ENCODE data around the gene MASTL.

MASTL gene

GRCh38 chr10:27225642-27226257, 70.6 kb downstream of the MASTL start:
- no peak for DNase-seq

GRCh38 chr10:27230022-27230421, 74.9 kb downstream of the MASTL start:
- DNase-seq = no peak

- no peak for DNase-seq
Observed at GRCh38 chr10:27235706-27236105, 80.6 kb downstream of the MASTL start.
